GM18873 (cell line): ENCODE measurements around the gene KCNK5.

ENCODE experiments used
- ATAC-seq: cut with Tn5 transposase; IDR thresholded peaks from one replicate; pipeline ENCODE4 v1.9.1; 2021; ENCODE audit warnings: mild to moderate bottlenecking, moderate library complexity, moderate number of reproducible peaks; ENCODE audit not compliant: unreplicated experiment, low FRiP score

KCNK5 gene

DNA sequence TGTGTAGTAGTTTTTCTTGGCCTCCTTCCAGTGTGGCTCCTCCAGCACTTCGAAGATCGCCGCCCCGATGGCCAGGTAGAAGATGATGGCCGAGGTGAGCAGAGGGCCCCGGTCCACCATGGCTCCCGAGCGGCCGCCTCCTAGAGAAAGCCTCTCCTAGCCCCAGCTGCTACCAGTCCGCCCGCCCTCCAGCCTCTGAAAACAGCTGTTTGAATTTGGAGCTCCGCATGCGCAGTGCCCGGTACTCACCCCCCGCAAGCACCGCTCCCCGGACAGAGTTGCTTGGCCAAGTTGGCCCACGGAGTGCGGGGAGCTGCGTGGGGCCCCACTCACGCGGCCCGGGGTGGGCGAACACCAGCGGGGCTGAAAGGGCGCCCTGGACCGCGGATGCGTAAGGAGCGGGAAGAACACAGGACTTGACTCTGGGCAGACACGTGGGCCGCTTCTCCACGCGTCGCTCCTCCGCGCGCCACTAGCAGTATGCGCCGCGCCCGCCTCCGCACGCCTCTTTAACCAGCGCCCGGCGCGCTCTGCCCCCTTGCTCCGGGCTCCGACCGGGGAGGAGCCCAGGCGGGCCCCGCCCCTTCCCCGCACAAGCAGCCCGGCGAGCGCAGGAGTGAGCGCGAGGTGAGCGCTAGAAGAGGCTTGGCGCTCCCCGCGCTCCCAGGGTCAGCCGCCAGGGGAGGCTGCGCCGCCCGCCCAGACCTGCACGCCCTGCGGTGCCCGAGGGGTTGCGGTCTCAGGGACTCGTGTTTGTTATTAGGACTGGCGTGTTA, at the start of gene KCNK5:
KCNK5 (minus strand) TSS at position 484 of the 776 bp plus-strand sequence; CDS start at position 120, 364 bp downstream.
- no peak for ATAC-seq

DNA sequence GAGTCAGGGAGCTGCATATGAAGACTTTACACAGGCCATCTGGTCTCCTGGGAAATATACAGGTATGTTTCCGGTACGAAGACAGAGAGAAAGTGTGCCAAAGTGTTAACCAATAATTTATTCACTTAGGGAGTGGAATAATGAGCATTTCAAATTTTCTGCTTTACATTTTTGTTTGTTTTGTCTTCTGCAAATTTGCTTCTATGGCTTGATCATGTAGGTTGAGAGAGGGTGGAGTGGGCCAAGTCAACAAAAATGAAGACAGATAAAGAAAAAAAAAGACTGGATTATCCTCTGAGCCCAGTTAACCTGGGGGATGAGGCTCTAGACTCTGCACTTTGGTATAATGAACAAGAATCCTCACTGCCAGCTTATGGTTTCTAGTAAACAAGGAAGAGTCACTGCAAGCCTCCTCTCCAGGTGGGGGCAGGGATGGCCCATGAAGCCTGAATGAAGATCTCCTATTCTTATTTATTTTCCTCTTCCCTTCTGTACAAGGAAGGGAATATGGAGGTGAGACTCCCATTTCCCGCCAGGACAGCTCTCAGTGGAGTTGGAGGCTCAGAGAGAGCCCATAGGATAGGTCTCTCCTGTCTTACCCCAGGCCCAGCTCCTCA, 47.2 kb upstream of the KCNK5 start:
- ATAC-seq = no peak

DNA sequence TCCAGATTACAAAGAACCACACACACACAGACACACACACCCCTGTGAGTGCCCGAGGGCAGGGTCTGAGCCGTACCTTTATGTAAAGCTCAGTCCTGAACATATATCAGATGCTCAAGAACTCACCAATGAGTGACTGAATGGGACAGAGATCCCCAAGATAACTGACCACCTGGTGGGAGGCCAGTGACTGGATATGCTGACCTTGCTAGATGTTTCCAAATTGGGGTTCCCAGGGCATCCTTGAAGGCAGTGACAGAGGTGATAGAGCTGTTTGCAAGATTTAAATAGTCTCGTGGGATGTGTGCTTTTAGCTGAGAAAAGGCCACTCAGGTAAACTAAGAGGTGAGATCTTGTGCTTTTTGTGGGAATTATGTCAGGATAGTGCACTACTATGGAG, 45.6 kb upstream of the KCNK5 start:
- no peak for ATAC-seq

GRCh38 chr6:39274471-39274870, 45.2 kb upstream of the KCNK5 start:
- no peak for ATAC-seq

GRCh38 chr6:39273406-39273821, 44.1 kb upstream of the KCNK5 start:
- ATAC-seq = no peak

DNA sequence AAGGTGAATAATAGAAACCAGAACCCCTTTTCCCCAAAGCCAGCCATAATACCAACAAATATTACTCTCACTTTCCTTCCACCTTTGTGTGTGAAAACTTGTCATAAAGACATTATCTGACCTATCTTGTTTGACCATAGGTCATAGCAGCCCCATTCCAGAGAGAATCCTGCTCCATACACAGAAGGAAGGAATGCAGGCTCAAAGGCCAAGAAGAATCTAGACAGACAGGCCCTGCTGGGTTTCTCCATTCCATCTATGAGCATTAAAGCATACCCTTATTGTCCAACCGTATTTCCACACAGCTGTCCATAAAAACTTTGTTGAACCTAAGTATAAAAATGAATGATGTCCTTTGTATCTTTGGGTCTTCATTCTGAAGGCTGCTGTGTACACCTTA, 40.7 kb upstream of the KCNK5 start:
- no peak for ATAC-seq

DNA sequence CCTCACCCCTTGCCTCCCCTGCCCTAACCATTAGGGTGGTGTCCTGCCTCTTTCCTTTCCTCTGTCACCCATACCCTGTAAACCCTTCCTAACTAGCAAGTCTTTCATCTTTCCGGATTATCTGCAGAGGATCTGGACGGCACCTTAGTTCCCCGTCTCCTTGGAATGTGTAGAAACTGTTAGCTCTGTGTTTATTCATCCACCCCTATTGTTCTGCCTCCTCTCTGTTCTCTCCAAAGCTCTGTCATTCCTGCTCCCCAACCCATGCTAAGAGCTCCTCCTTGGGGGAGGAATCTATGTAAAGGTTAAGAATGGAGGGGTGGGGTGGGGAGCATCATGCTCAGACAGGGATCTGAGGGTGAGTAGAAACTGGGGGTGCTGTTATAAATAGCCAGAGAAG, 39.4 kb upstream of the KCNK5 start:
- no peak for ATAC-seq

- ATAC-seq = no peak
Observed at GRCh38 chr6:39268171-39268570, 38.9 kb upstream of the KCNK5 start.

- ATAC-seq = no peak
Observed at GRCh38 chr6:39266782-39267355, 37.6 kb upstream of the KCNK5 start.

GRCh38 chr6:39266375-39266774, 37.1 kb upstream of the KCNK5 start:
- ATAC-seq = no peak

- no peak for ATAC-seq
Observed at GRCh38 chr6:39263303-39264037, 34.2 kb upstream of the KCNK5 start.

DNA sequence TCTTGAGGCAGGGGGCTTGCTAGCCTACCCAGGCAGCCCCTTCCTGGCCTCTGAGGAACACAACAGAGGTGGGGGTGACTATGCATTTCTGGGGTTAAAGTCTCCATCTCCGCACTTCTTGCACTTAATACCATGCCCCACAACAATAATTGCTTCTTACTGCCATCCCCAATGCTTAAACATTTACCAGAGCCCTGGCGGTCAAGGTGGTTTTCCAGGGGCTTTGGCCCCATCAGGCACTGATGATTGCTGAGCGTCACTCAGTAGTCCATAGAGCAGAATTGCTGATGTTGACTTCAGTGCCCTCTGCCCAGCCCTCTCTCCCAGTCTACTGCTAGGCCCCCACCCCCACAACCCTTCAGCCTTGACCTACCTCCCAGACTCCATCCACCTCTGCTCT, 32.5 kb upstream of the KCNK5 start:
- no peak for ATAC-seq

GRCh38 chr6:39260953-39261352, 31.7 kb upstream of the KCNK5 start:
- ATAC-seq = no peak

DNA sequence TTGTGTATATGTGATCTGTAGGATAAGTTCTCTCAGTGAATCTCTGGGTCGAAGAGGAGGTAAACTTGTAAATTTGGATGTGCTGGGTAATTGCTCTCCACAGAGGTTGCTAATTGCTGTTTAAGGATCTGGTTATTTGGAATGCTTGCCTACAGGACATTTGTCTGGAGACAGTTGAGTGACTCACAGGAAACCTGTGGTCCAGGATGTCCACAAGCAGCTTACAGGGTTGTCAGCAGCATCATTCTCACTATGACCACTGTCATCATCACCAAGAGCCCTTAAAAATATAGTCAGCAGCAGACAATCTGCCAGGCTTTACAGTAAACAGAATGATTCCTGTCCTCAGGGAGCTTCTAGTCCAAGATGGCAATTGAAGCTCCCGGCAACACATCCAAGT, 31.2 kb upstream of the KCNK5 start:
- ATAC-seq = no peak

GRCh38 chr6:39256294-39256940, 27.1 kb upstream of the KCNK5 start:
- no peak for ATAC-seq

GRCh38 chr6:39254999-39255535, 25.8 kb upstream of the KCNK5 start:
- ATAC-seq = no peak

DNA sequence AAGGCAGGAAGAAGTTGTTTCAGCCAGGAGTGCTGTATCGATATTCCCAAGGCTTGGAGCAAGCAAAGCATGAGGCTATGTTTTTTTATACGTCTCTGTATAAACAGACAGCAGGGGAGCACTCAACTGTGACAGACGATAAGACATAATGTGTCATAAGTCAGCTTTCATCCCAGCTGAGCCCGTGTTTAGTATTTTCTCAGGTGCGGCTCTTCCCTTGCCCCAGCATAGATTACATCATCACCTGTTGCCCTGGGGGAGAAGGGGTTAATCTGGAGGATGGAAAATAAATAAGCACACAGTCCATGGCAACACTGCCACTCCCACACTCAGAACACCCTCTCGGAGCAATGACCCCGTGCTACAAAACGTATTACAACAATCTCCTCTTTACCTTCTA, 22.1 kb upstream of the KCNK5 start:
- no peak for ATAC-seq

- ATAC-seq = no peak
Observed at GRCh38 chr6:39250507-39250906, 21.2 kb upstream of the KCNK5 start.

- no peak for ATAC-seq
Observed at GRCh38 chr6:39249278-39249677, 20.0 kb upstream of the KCNK5 start.

GRCh38 chr6:39247667-39248194, 18.5 kb upstream of the KCNK5 start:
- ATAC-seq = no peak
